Islet precursor cell (in vitro differentiated cells): Measurements from ENCODE around the gene FAM216B.
"Not testable (repeated sequence)": the region's sequence is repeated elsewhere in the genome, so short reads cannot be mapped to it uniquely, and the experiment has no call there.

Source experiments
- DNase-seq: peaks from one replicate; pipeline ENCODE4 v3.0.0-alpha.2; 2018

Gene FAM216B

GRCh38 chr13:42781352-42781751 lies at the start of gene FAM216B:
Gene FAM216B (plus strand): TSS chr13:42781584. CDS start chr13:42784068, 2,484 bp downstream.
- DNase-seq: no peak

DNA sequence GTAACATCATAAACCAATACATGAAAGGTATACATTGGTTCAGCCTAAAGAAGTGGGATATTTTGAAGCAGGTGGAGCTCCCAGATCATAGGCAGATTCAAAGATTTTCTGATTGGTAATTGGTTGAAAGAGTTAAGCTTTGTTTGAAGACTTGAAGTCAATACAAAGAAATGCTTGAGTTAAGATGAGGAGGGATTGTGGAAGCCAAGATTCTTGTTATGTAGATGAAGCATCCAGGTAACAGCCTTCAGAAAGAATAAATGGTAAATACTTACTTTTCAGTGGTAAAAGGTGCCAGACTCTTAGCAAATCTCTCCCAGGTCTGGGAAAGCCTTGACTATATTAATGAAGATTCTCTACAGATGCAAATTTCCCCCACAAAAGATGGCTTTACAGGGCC lies 49.3 kb upstream of the FAM216B start:
- DNase-seq: no peak

GRCh38 chr13:42733046-42733445 lies 48.3 kb upstream of the FAM216B start:
- no peak for DNase-seq

GRCh38 chr13:42735010-42735409 lies 46.4 kb upstream of the FAM216B start:
- DNase-seq: no peak

- no peak for DNase-seq
These were observed 40.6 kb upstream of the FAM216B start for GRCh38 chr13:42740753-42741152.

- DNase-seq: no peak
These were observed 39.5 kb upstream of the FAM216B start for GRCh38 chr13:42741914-42742313.

GRCh38 chr13:42745655-42746054 lies 35.7 kb upstream of the FAM216B start:
- no peak for DNase-seq

DNA sequence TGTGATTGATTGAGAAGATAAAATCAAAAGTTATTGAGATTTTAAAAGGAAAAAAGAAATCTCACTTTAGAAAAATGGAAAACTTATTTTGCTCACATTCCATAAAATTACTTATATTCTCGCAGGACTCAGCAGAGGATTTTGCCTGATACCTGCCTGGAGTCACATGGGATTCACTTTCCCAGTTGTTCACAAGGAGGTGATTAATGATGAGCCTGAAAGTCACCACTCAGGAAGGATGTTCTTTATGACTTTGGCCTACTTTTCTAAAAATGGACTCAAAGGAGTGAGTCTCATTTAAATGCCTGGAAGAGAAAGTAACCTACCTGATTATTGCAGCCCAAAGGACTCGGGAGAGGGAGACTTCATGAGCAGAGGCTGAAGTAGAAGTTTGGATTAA lies 34.5 kb upstream of the FAM216B start:
- DNase-seq: no peak

DNA sequence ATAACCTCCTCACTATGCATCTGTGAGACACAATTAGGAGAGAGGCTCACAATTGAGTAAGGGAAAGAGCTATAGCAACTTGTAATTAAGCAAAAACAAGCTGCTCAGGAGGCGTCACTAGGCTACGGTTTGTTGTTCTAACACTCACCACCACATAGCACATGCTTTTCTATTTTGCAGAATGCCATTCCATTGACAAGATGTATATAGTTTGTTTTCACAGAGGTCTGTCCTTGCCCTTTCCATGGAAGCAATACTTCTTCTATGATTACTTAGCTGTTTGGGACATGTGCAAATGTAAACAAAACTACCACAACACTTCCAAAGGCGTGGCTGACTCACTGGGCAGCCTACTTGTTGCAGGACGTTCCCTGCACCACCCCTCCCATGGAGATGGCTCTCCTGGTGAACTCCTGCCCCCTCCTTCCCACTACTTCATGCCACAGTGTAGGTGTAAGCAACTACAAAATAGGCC lies 33.9 kb upstream of the FAM216B start:
- DNase-seq: no peak

DNA sequence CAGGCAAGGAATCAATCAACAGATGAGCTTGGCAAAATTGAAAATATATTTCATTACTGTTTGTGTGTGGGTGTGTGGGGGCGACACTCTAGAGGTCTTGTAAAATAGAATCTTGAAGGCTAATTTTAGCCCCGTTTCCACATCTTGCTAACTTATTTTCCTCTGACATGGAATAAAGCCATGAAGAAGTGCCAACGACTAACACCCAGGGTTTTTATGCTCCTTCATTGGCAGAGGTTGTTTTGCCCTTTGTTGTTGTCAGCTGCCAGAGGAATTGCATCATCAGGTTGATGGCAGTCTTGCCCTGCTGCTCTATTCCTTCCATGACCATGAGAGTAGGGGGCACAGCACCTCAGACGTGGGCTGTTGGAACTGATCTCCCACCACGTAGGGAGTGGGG lies 30.6 kb upstream of the FAM216B start:
- DNase-seq: no peak

DNA sequence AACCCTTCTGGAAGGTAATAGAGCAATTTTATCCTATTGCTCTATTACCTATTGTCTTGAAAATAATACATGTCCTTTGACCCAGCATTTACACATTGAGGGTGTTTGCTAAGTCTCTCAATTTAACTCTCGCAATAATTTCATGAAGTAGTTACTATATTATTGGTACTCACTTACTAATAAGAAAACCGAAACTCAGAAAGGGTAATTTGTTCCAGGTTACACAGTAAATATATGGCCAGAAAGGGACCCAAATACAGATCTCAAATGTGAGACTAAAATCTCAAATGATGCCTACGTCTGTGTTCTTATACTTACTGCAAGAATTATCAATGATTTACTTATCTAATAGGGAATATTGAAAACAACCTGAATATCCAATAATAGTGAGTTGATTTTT lies 29.7 kb upstream of the FAM216B start:
- DNase-seq: no peak

GRCh38 chr13:42752731-42753130 lies 28.7 kb upstream of the FAM216B start:
- DNase-seq: no peak

- no peak for DNase-seq
These were observed 27.7 kb upstream of the FAM216B start for GRCh38 chr13:42753697-42754096.

DNA sequence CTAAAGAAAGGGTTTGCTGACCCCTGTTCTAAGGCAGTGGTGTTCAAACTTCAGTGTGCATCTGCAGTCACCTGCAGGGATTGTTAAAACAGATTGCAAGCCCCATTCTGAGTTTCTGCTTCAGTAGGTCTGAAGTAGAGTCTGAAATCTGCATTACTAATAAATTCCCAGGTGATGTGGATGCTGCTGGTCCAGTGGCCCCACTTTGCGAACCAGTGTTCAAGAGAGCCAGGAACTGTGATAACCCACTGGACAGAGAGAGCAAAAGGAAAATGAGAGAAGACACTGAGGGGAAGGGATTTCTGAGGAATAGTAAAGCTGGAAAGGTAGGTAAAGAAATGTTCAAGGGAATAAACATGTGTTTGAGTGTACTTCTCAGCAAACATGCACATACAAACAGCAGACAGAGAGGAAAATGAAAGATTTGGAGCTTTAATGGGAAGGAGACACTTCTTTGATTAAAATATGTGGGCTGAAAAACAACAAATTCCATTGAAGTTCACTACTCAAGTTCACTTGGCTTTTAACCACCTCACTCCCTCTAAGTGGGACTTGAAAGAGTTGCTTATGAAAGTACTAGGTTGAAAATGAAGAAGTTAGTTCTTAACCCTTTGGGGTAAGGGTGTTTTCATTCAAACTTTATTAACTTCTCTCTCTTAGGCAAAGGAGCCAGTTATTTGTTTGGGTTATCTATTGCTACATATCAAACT lies 26.4 kb upstream of the FAM216B start:
- no peak for DNase-seq

GRCh38 chr13:42757678-42758420 lies 23.5 kb upstream of the FAM216B start:
- DNase-seq: no peak

DNA sequence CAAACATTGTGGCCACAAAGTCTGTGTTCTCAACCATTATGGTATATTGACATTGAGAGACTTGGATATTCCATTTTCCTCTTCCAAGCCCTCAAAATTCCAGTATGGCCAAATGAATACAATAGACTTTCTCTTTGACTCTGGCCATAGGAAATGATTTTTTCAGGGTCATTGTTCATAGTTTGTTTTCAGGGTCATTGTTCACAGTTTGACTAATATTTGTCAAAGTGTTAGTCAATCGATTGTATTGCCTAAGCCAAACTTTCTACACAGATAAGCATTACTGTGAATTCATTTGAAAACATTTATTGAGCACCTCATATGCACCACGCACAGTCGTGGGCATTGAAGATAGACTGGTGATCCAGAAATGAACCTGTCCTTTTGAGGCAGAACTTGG lies 22.9 kb upstream of the FAM216B start:
- no peak for DNase-seq

DNA sequence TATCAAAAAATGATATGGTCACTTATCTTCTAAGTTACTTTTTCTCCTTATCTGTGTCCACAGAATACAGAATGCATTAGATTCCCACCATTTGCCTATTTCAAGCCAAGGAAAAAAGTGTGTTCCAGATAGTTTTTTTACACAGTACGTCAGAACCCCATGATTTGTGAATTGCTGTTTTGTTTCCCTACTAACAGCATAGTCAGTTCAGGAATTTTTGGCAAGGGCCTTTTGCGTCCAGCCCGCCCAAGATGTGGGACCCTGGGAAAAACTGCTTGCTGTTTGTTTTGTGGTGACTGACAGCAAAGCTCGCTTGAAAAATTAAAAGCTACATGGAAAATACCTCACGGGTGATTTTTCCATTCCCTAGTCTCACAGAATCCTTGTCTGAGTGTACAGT lies 20.4 kb upstream of the FAM216B start:
- DNase-seq: no peak

GRCh38 chr13:42762251-42762650 lies 19.1 kb upstream of the FAM216B start:
- DNase-seq: no peak

- DNase-seq: no peak
These were observed 18.5 kb upstream of the FAM216B start for GRCh38 chr13:42762917-42763316.

DNA sequence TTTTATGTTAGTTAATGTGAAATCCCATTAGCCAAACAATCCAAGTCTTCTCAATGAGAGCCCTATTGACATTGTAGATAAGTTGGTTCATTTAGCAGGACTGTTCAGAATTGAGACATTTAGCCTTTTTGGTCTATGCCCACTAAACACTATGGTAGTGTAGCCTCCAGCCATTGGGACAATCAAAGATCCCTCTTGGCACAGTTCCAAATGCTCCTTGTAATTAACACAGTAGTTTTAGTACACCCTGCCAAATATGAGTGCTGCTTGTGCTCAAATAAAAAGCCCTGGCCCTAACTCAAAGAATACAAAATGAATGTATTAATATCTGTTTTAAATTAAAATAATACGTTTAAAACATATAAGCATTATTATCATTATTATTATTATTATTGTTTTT lies 15.4 kb upstream of the FAM216B start:
- DNase-seq: no peak

DNA sequence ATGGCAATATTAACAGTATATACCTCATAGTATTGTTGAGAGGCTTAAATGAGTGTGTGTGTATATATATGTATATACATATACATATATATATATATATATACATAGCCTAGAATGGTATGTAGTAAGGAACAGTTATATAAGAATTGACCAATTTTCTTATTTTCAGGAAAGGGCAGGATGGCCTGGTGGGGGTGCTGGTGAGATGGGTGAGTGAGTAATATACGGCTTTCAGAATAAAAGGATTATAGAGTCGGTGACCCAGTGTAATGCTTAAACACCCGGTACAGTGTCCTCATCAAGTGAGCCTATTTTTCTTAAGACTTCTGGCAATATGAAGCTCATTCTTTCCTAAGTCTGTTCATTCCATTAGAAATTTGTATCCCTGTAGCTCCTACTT lies 11.7 kb upstream of the FAM216B start:
- no peak for DNase-seq

GRCh38 chr13:42776558-42776957 lies 4.8 kb upstream of the FAM216B start:
- not testable (repeated sequence) for DNase-seq

- DNase-seq: no peak
These were observed 3.9 kb upstream of the FAM216B start for GRCh38 chr13:42777467-42777866.

DNA sequence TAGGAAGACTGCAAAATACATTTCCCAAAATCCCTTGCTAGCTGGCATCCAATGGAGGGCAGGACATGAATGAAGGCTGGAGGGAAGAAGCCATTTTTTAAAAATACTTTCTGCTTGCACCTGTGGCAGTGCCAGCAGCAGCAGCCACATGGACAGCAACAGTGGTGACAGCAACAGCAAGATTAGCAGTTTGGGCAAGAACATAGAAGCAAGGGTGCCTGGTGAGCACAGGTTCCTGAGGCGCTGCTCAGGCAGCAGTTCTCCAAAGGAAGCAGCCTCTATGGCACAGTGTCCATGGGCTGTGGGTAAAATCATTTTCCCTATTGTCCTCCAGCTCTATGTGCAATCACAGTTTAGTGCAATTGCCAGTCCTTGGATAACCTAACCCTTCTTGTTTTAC lies 1.3 kb upstream of the FAM216B start:
- DNase-seq: no peak

GRCh38 chr13:42786715-42787114 lies 5.3 kb downstream of the FAM216B start:
- no peak for DNase-seq
